Hepatocyte (in vitro differentiated cells): ENCODE results near the gene RUFY4.

Experiments
- EZH2 ChIP-seq: fragments of 200-600 bp; sonication (generic); IDR thresholded peaks from 2 replicates; pipeline ENCODE4 v1.6.1; 2016; ENCODE audit warnings: antibody characterized with exemption, mild to moderate bottlenecking, borderline replicate concordance
- EZH2phosphoT487 ChIP-seq: fragments of 200-600 bp; sonication (generic); IDR thresholded peaks from one replicate; pipeline ENCODE4 v1.6.1; 2018; ENCODE audit warnings: antibody characterized with exemption, mild to moderate bottlenecking, low read depth, moderate library complexity; ENCODE audit not compliant: unreplicated experiment, severe bottlenecking
- TF ChIP-seq, protein P1 (sequence below): fragments of 200-600 bp; sonication (generic); IDR thresholded peaks from 2 replicates; pipeline ENCODE4 v1.5.1; 2016; ENCODE audit warnings: antibody characterized with exemption, mild to moderate bottlenecking; ENCODE audit not compliant: poor library complexity

DNA sequence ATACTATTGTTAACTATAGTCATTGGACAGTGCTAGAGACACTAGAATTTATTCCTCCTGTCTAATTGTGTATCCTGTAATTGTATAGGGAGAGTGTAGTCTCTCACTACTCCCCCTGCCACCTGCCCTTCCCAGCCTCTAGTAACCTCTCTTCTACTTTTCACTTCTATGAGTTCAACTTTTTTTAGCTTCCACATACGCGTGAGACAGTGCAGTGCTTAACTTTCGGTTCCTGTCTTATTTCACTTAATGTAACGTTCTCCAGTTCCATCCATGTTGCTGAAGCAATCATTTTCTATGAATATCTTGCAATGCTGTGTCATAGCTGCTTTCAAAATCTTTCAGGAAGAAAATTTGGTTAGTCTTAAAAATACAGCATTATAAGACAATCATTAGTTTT is 22.8 kb upstream of the RUFY4 start:
- TF ChIP-seq, protein P1, sequence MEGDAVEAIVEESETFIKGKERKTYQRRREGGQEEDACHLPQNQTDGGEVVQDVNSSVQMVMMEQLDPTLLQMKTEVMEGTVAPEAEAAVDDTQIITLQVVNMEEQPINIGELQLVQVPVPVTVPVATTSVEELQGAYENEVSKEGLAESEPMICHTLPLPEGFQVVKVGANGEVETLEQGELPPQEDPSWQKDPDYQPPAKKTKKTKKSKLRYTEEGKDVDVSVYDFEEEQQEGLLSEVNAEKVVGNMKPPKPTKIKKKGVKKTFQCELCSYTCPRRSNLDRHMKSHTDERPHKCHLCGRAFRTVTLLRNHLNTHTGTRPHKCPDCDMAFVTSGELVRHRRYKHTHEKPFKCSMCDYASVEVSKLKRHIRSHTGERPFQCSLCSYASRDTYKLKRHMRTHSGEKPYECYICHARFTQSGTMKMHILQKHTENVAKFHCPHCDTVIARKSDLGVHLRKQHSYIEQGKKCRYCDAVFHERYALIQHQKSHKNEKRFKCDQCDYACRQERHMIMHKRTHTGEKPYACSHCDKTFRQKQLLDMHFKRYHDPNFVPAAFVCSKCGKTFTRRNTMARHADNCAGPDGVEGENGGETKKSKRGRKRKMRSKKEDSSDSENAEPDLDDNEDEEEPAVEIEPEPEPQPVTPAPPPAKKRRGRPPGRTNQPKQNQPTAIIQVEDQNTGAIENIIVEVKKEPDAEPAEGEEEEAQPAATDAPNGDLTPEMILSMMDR, result no peak
- TF ChIP-seq EZH2phosphoT487 (no peak), EZH2 (no peak)
